HepG2 (cell line): ENCODE measurements around the gene WBP2NL. TPM values are rescaled to one million over a fixed set of nuclear protein-coding genes. Genes with fewer than 3 reads are reported as not detected.
A peak's percentile ranks its signal among the peaks of the same experiment; 100 is the strongest.

ENCODE experiments used
- ATAC-seq: fragments of 200-7000 bp; cut with Tn5 transposase; 3 replicates; pipeline ENCODE4 v1.9.1; 2020; ENCODE audit warnings: mild to moderate bottlenecking, moderate library complexity
- BruUV-seq: library from RNA; stranded (reverse); fragments of 400-500 nt; replicated peaks from 2 replicates; lab custom pipeline; 2021; lab: Mats Ljungman, UMichigan
- CTCF ChIA-PET: fragments of 300-600 bp; formaldehyde crosslinking; extraction: SDS; loops from one replicate; lab custom pipeline; 2021; ENCODE audit warnings: low total read pairs, inconsistent platforms, low intra/inter-chr PET ratio; lab: Yijun Ruan, JAX
- POLR2A ChIA-PET: fragments of 350-600 bp; sonication (Branson Sonifier 250); formaldehyde crosslinking; loops from one replicate; lab custom pipeline; 2020; ENCODE audit warnings: antibody characterized with exemption, inconsistent platforms; lab: Yijun Ruan, JAX
- DNase-seq: peaks from one replicate; pipeline ENCODE4 v3.0.0-alpha.2; 2015; ENCODE audit warnings: low spot score
- FAIRE-seq: peaks from 3 replicates; lab custom pipeline; 2011; peaks lifted over from hg19 to GRCh38; lab: Jason Lieb, UNC
- H2AFZ ChIP-seq: one replicate; pipeline ENCODE4 v1.6.1; 2011; ENCODE audit warnings: low read length, inconsistent platforms
- H3K27ac ChIP-seq: fragments of 300-600 bp; 3 replicates; pipeline ENCODE4 v1.8.0; 2011; ENCODE audit warnings: mixed run types, mild to moderate bottlenecking, mixed read lengths, low read length, inconsistent platforms; ENCODE audit not compliant: insufficient read depth; ENCODE audit errors: extremely low read length
- H3K27me3 ChIP-seq, 2 experiments: fragments of 200-600 bp in 1 of 2; 2 replicates in 1 of 2; 3 replicates in 1 of 2; pipeline versions ENCODE4 v1.6.0 to v1.8.0; 2011; ENCODE audit warnings: low read length in 2 of 2, mild to moderate bottlenecking in 2 of 2, moderate library complexity in 2 of 2, inconsistent platforms in 1 of 2; ENCODE audit not compliant: insufficient read depth in 2 of 2, control insufficient read depth in 1 of 2
- H3K36me3 ChIP-seq, 2 experiments: fragments of 200-600 bp in 1 of 2; replicated peaks in 1 of 2; 2 replicates in 1 of 2; 3 replicates in 1 of 2; pipeline versions ENCODE4 v1.5.1 to v1.8.0; 2011; ENCODE audit warnings: low read length in 2 of 2, inconsistent platforms in 1 of 2; ENCODE audit not compliant: insufficient read depth in 2 of 2, control insufficient read depth in 1 of 2
- H3K4me1 ChIP-seq: 2 replicates; pipeline ENCODE4 v1.5.1; 2012; ENCODE audit warnings: low read length, inconsistent platforms; ENCODE audit not compliant: insufficient read depth
- H3K4me2 ChIP-seq: 2 replicates; pipeline ENCODE4 v1.6.0; 2011; ENCODE audit warnings: low read depth, low read length, inconsistent platforms
- H3K4me3 ChIP-seq, 3 experiments: fragments of 200-600 bp in 1 of 3; sonication (generic), shearing (Covaris generic) in 1 of 3; replicated peaks in 1 of 3; 2 replicates each; pipeline ENCODE4 v1.5.1; 2011 to 2016; ENCODE audit warnings: low read length in 3 of 3, inconsistent platforms in 2 of 3, low read depth in 2 of 3, mild to moderate bottlenecking in 2 of 3, control low read depth in 1 of 3, mixed read lengths in 1 of 3; ENCODE audit not compliant: insufficient read depth in 1 of 3
- H3K79me2 ChIP-seq: one replicate; pipeline ENCODE4 v1.6.1; 2011; ENCODE audit warnings: low read length, inconsistent platforms; ENCODE audit not compliant: insufficient read depth
- H3K9ac ChIP-seq: 2 replicates; pipeline ENCODE4 v1.6.0; 2011; ENCODE audit warnings: mild to moderate bottlenecking, low read depth, low read length, inconsistent platforms; ENCODE audit not compliant: insufficient read depth
- H3K9me3 ChIP-seq: 2 replicates; pipeline ENCODE4 v1.5.1; 2012; ENCODE audit warnings: mild to moderate bottlenecking, low read length
- H4K20me1 ChIP-seq: 2 replicates; pipeline ENCODE4 v1.6.0; 2011; ENCODE audit warnings: inconsistent platforms, mild to moderate bottlenecking, low read length, moderate library complexity; ENCODE audit not compliant: insufficient read depth
- ATF7-NPFF ChIP-seq: sonication (generic); formaldehyde crosslinking; IDR thresholded peaks from 2 replicates; pipeline ENCODE4 v1.8.1; 2023; ENCODE audit warnings: mild to moderate bottlenecking, low read depth, missing genetic modification reagents, moderate library complexity
- SMAD1 ChIP-seq: sonication (generic); formaldehyde crosslinking; IDR thresholded peaks from 2 replicates; pipeline ENCODE4 v1.4.0; 2020; ENCODE audit warnings: missing genetic modification reagents, low read depth, mild to moderate bottlenecking, borderline replicate concordance
- ZNF256 ChIP-seq: sonication (generic); formaldehyde crosslinking; conservative IDR thresholded peaks from 2 replicates; pipeline ENCODE4 v1.4.0; 2020; ENCODE audit warnings: missing genetic modification reagents
- WGBS: methylation state at CpG from one replicate; pipeline ENCODE4 v1.1.6; 2017; ENCODE audit warnings: low lambda C conversion rate; 5-methylcytosine and 5-hydroxymethylcytosine counted together
- in situ Hi-C: cut with HindIII; loops from 2 replicates; pipeline ENCODE4 v1.10.0; 2017; ENCODE audit warnings: low pct_unique_long_range_greater_than_20kb; ENCODE audit not compliant: extremely low pct_ligation_motif_present
- intact Hi-C: fragments of 100-400 bp; cut with micrococcal nuclease; formaldehyde crosslinking; loops from one replicate; pipeline ENCODE4 v1.10.0; 2022; ENCODE audit not compliant: unreplicated experiment
- polyA plus RNA-seq, 8 experiments: library from polyadenylated mRNA; depleted of rRNA in 3 of 8; stranded (reverse) in 7 of 8; unstranded in 1 of 8; fragments of >200 nt; fragmentation: Illumina TruSeq in 4 of 8; extraction: Trizol in 4 of 8; gene quantifications; 2 replicates each; pipeline versions ENCODE4 v1.2.1 to v1.2.3, GENCODE V29; 2011 to 2016; ENCODE audit warnings: low read depth in 4 of 8, missing spikeins in 1 of 8, mixed read lengths in 1 of 8; ENCODE audit not compliant: insufficient read depth in 1 of 8
- total RNA-seq, 5 experiments: library from RNA; depleted of rRNA; stranded (reverse); fragments of >200 nt; fragmentation: Illumina TruSeq; extraction: Trizol; gene quantifications; 2 replicates each; pipeline ENCODE4 v1.2.3, GENCODE V29; 2016; ENCODE audit warnings: low read depth in 1 of 5
- TF ChIP-seq, protein P1 (sequence below): sonication (generic); formaldehyde crosslinking; IDR thresholded peaks from 2 replicates; pipeline ENCODE4 v1.4.0; 2020; ENCODE audit warnings: missing genetic modification reagents

WBP2NL gene
- total and polyA plus RNA-seq, 2 of the 13 experiments (the other 11 are each of a cell fraction or from before 2014, with no cell fraction given) = not detected

DNA sequence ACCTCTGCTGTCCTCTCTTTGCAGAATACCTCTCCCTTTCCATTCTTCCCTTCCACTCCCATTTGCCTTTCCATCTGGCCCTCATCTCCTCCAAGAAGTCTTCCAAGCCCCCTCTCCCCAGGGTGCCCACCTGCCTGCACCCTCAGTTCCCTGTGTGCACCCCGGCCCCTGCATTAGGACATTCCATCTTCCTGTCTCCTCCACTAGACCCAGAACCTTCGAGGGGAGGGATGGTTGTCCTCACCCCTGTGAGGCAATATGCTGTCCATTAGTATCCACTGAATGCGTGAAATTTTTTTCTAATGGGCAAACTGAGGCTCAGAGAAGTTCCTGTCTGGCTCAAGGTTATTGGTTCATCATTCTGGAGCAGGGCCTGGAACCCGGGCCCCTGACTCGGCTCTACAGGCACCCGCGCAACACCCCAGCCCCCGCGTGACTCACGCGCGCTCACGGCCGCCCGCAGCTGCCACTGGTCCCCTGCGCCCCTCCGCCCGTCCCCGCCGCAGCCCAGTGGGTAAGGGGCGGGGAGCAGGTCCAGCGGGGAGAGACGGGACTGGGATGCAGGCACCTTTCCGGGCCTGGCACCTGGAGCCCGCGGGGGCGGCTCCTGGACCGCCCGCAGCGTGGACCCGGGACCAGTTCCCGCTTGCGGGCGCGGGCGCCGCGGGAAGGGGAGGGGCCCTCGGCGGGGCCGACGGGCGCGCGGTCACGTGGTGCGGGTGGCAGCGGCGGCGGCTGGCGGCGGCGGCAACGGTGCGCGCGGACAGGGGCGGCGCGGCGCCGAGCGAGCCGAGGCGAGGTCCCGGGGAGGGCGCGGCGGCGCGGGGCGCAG, 22.3 kb upstream of the WBP2NL start:
- CTCF ChIA-PET = no interaction called here
- intact Hi-C loops (no loop called here), in situ Hi-C loops (no loop called here)
- H4K20me1 ChIP-seq = no peaks in the 10 kb centered on the region
- POLR2A ChIA-PET = no interaction called here
- H3K4me1 ChIP-seq = 0 out of 2 replicates have a peak, but pooled peaks cover 5% of the 10 kb centered on the region
- 9% methylated on average over 36 of the region's 72 CpGs for WGBS
- no TSS peak for BruUV-seq
- DNase-seq (no peak), FAIRE-seq (no peak), ATAC-seq (peak; percentile 17; the same call in 2 of the 3 replicates)
- H2AFZ ChIP-seq = no peak overlapping the region
- peak overlapping the region in 2 of 3 experiments; percentile 17 to 52; a peak in 2 of 6 replicates for H3K4me3 ChIP-seq
- peak overlapping the region; percentile 60 for H3K4me2 ChIP-seq
- H3K9me3 ChIP-seq = no peaks in the 10 kb centered on the region
- H3K9ac ChIP-seq = no peak overlapping the region
- H3K36me3 ChIP-seq = no peaks in the 10 kb centered on the region
- TF ChIP-seq, protein P1, sequence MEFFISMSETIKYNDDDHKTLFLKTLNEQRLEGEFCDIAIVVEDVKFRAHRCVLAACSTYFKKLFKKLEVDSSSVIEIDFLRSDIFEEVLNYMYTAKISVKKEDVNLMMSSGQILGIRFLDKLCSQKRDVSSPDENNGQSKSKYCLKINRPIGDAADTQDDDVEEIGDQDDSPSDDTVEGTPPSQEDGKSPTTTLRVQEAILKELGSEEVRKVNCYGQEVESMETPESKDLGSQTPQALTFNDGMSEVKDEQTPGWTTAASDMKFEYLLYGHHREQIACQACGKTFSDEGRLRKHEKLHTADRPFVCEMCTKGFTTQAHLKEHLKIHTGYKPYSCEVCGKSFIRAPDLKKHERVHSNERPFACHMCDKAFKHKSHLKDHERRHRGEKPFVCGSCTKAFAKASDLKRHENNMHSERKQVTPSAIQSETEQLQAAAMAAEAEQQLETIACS = 0 out of 2 replicates have a peak, but pooled peaks have one; percentile 27
- TF ChIP-seq ATF7-NPFF (CRISPR knock-in tag) (no peak), ZNF256 (CRISPR knock-in tag) (no peak), SMAD1 (CRISPR knock-in tag) (no peak)
- H3K27me3 ChIP-seq = peaks cover 4 to 70% of the 10 kb centered on the region in 2 experiments
- H3K79me2 ChIP-seq = no peaks in the 10 kb centered on the region
- no peak overlapping the region for H3K27ac ChIP-seq
